Measurements from ENCODE around the gene ZNF692.
"Not testable (repeated sequence)": the region's sequence is repeated elsewhere in the genome, so short reads cannot be mapped to it uniquely, and the experiment has no call there.

The ZNF692 gene

DNA sequence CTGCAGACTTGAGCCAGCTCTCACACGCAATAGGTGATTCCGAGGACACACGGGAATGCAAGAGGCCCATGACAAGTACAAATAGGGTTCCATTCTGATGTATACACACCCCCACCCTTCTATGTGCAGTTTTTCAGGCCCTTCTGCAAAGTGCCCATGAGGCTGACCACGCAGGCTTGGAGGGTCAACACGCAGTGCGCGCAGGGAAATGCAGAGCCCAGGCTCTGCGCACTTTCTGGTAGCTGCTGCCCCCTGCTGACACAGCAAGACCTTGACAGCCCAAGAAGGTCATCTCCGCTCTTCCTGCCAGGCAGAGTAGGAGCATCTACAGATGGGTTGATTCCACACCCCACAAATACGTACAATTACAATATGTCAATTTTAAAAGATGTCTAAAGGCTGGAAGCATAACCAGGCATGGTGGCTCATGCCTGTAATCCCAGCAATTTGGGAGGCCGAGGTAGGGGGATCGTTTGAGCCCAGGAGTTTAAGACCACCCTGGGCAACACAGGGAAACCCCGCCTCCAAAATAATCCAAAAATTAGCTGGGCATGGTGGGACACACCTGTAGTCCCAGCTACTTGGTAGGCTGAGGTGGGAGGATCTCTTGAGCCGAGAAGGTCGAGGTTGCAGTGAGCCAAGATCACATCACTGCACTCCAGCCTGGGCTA lies 51.7 kb downstream of the ZNF692 start:
- no peak for DNase-seq (ENCODE audit: low read depth in 2 of 2)

GRCh38 chr1:248805876-248806275 lies 53.0 kb downstream of the ZNF692 start:
- no peak for DNase-seq (ENCODE audit: low read depth in 2 of 2)

GRCh38 chr1:248804771-248805681 lies 53.9 kb downstream of the ZNF692 start:
- DNase-seq (ENCODE audit: low read depth in 2 of 2): no peak

GRCh38 chr1:248803501-248803900 lies 55.4 kb downstream of the ZNF692 start:
- DNase-seq (ENCODE audit: low read depth in 2 of 2): not testable (repeated sequence)

GRCh38 chr1:248802454-248802853 lies 56.4 kb downstream of the ZNF692 start:
- no peak for DNase-seq (ENCODE audit: low read depth in 2 of 2)

DNA sequence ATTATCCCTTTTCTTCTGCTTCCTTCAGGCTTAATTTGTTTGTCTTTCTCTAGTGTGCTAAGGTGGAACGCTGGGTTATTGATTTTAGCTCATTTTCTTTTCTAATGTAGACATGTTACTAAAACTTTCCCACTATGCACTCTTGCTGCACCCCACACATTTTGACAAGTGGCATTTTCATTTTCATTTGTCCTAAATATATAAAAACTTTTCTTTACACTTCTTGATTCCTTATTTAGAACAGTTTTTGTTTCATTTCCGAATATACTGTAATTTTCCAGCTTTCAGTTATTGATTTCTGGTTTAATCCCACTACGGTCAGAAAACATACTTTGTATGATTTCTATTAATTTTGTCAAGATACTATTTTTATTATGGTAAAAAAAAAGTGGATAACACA lies 58.4 kb downstream of the ZNF692 start:
- no peak for DNase-seq (ENCODE audit: low read depth in 2 of 2)

All from activated CD8-positive, alpha-beta memory T cell treated with anti-CD3 and anti-CD28 coated beads for 4 hours (primary cell).